Stimulated activated CD4-positive, alpha-beta T cell treated with anti-CD3 and anti-CD28 coated beads, Interleukin-4, amount 100 ng/mL, for 24 hours (primary cell): Measurements from ENCODE around the gene ZNF491.
"Not testable (repeated sequence)": the region's sequence is repeated elsewhere in the genome, so short reads cannot be mapped to it uniquely, and the experiment has no call there.

Source experiments
- DNase-seq: peaks from one replicate; pipeline ENCODE4 v3.0.0-alpha.2; 2020

ZNF491 gene

GRCh38 chr19:11807099-11807380 lies 8.7 kb downstream of the ZNF491 start:
- no peak for DNase-seq

GRCh38 chr19:11813703-11814028 lies 15.3 kb downstream of the ZNF491 start:
- DNase-seq: no peak

GRCh38 chr19:11814029-11814699 lies 15.8 kb downstream of the ZNF491 start, which contains the start of gene ZNF440:
Gene ZNF440, plus strand, starts transcription at chr19:11814273. Its CDS starts 175 bp downstream, at chr19:11814448.
- DNase-seq: peak; percentile 90

GRCh38 chr19:11814700-11815035 lies 16.3 kb downstream of the ZNF491 start:
- DNase-seq: no peak

- DNase-seq: no peak
These were observed 23.3 kb downstream of the ZNF491 start for GRCh38 chr19:11821474-11822109.

GRCh38 chr19:11828957-11829876 lies 30.9 kb downstream of the ZNF491 start:
- not testable (repeated sequence) for DNase-seq

GRCh38 chr19:11832253-11832912 lies 34.1 kb downstream of the ZNF491 start:
- no peak for DNase-seq

GRCh38 chr19:11833541-11833940 lies 35.2 kb downstream of the ZNF491 start:
- no peak for DNase-seq

- not testable (repeated sequence) for DNase-seq
These were observed 37.3 kb downstream of the ZNF491 start for GRCh38 chr19:11835626-11836066.

GRCh38 chr19:11843722-11844121 lies 45.4 kb downstream of the ZNF491 start:
- no peak for DNase-seq

GRCh38 chr19:11847615-11848014 lies 49.3 kb downstream of the ZNF491 start:
- DNase-seq: not testable (repeated sequence)

GRCh38 chr19:11848200-11848593 lies 49.9 kb downstream of the ZNF491 start:
- DNase-seq: no peak

GRCh38 chr19:11848594-11849469 lies 50.5 kb downstream of the ZNF491 start, which contains the start of gene ZNF439:
Gene ZNF439, plus strand, starts transcription at chr19:11848726. Its CDS starts 142 bp downstream, at chr19:11848868.
- DNase-seq: peak; percentile 91

- not testable (repeated sequence) for DNase-seq
These were observed 52.0 kb downstream of the ZNF491 start for GRCh38 chr19:11850289-11850688.

GRCh38 chr19:11853358-11853757 lies 55.0 kb downstream of the ZNF491 start:
- DNase-seq: no peak

- no peak for DNase-seq
These were observed 58.4 kb downstream of the ZNF491 start for GRCh38 chr19:11856596-11857250.
